HG02981 (cell line): ENCODE results near the gene TGFBI.
"Not testable (repeated sequence)": the region's sequence is repeated elsewhere in the genome, so short reads cannot be mapped to it uniquely, and the experiment has no call there.

Source experiments
- ATAC-seq: cut with Tn5 transposase; IDR thresholded peaks from one replicate; pipeline ENCODE4 v1.9.1; 2021; ENCODE audit warnings: mild to moderate bottlenecking, moderate library complexity; ENCODE audit not compliant: unreplicated experiment

Gene TGFBI

DNA sequence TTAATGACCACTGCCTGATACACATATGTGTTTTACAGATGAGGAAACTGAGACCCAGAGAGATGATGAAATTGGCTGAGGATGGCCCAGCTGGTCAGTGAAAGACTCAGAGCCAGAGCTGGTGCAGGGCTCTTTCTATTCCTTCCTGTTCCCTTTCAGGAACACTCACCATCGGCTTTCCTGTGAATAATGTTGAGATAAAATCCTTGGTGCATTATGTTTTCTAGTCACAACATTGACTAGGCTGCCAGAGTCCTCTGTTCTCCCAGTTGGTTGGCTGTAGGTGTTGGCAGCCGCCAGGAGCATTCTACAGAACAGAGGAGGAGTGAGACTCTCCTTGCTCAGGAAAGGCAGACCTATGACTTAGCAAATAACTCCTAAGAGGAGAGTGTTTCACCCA lies 14.8 kb downstream of the TGFBI start:
- ATAC-seq, result no peak

DNA sequence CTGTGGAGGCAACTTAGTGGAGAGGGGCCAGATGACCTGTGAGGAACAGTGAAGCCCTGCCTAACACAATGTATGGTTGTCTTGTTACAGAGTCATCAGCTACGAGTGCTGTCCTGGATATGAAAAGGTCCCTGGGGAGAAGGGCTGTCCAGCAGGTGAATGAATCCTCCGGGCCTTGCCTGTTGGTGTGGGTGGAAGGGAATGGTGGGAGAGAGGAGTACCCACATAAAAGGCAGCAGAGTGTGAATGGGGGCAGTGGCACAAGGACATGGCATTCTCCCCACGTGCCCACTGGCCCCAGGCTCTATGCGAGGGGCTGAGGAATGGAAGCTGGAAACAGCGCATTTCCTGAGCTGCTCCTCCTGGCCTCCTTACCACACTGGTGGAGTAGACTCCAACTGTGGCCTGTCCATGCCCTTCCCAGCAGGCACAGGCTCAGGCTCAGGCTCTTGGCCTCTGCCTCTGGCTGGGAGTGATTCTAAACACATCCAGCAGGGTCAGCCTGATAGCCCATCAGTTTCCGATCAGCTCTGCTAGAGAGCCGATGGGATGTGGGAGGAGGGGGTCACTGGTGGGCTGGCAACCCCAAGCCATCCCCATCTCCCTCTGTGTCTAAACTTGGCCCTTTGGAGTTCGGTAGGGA lies 15.3 kb downstream of the TGFBI start:
- no peak for ATAC-seq

DNA sequence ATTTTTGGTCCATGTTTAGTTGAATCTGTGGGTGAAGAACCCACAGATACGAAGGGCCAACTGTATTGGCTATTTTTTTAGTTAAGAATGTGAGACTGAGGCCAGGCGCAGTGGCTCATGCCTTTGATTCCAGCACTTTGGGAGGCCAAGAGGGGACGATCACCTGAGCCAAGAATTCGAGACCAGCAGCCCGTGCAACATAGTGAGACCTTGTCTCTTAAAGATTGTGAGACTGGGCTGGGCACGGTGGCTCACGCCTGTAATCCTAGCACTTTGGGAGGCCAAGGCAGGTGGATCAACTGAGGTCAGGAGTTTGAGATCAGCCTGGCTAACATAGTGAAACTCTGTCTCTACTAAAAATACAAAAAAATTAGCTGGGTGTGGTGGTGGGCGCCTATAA lies 16.2 kb downstream of the TGFBI start:
- not testable (repeated sequence) for ATAC-seq

DNA sequence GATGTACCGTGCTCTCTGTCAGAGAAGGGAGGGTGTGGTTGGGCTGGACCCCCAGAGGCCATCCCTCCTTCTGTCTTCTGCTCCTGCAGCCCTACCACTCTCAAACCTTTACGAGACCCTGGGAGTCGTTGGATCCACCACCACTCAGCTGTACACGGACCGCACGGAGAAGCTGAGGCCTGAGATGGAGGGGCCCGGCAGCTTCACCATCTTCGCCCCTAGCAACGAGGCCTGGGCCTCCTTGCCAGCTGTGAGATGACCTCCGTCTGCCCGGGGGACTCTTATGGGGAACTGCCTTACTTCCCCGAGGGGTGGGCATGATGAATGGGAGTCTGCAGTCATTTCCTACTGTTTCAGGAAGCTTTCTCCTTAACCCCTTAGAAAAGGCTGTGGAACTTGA lies 17.5 kb downstream of the TGFBI start:
- no peak for ATAC-seq

DNA sequence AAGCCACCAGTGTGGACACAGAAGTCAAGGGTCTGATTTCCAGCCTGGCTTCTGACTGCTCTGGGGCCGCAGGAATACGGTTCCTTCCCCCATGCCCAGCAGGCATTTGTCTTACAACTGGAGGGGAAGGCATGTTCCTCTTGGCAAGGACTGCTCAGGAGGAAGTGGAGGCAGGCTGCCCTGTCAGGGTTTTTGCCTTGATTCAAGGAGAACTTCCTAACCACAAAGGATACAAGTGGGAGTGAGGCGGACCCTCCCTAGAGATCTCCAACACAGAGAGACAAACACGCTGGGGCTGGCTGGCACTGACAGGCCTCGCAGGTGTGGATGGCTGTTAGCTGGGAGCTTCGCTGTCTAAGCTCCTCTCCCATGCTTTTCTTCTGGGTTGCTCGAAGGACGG lies 19.1 kb downstream of the TGFBI start:
- no peak for ATAC-seq

DNA sequence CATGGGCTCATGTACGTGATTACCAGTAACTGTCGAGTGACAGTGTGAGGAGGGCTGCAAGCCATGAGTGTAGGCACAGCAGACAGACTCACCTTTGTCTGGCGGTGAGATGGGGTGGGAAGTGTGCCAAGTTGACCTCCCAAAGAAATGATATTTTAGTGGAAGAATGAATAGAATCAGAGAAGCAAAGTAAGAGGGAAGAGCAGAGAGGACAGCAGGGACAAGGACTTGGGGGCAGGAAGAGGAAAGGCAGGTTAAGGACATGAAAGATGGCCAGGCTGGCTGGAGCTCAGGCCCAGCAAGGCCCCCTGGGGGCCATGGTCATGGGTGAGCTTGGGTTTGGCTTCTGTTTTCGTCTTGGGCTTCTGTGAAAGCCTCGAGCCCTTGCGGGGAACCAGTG lies 20.2 kb downstream of the TGFBI start:
- ATAC-seq, result no peak

DNA sequence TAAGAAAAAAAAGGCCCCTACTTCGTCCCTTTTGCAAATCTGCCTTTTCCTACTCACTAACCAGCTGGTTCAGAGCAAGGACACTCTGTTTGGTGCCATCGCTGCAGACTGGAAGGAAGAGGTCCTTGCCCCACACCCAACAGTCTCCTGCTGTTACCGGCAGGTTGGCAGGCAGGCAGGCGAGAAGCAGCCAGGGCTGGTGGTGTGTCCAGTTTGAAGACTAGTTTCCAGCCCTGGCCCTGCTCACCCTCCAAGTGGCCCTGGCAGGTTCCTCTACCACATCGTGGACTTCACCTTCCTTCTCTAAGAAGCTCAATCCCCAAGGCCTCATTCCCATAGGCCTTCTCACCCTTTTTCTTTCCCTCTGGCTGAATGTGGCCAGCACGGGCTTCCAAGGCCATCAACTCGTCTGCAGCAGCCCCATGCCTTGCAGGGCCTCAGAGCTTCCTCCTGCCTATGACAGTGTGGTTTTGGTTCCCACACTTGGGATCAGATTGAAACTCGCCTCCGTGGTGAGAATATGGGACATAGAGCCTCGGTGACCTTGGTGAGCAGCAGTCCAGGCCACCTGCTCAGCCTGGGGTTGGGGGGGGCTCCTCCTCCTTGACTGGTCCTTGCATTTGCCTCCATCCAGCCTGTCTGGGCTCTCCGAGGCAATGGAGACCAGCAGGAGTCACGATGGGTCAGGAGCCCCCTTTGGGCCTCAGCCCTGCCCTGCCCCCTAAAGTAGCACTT lies 22.9 kb downstream of the TGFBI start:
- ATAC-seq, result no peak

DNA sequence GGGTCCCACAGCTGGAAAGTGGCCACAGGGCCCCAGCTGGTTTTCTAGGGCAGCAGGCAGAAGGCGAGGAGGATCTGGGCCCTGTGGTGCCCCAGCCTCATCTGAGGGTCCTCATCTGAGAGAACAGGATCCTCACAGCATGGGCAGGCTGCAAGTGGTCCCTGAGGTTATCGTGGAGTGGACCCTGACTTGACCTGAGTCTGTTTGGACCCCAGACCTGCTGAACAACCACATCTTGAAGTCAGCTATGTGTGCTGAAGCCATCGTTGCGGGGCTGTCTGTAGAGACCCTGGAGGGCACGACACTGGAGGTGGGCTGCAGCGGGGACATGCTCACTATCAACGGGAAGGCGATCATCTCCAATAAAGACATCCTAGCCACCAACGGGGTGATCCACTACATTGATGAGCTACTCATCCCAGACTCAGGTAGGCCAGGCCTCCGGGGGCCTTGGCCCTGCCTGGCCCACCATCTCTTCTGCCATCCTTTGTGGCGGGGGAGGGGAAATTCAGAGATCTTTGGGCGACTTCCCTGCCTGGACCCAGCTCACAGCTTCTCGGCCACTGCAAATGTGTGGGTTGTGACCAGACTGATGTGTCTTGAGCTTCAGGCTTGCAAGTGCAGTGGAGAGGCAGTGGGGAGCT lies 24.0 kb downstream of the TGFBI start:
- no peak for ATAC-seq

DNA sequence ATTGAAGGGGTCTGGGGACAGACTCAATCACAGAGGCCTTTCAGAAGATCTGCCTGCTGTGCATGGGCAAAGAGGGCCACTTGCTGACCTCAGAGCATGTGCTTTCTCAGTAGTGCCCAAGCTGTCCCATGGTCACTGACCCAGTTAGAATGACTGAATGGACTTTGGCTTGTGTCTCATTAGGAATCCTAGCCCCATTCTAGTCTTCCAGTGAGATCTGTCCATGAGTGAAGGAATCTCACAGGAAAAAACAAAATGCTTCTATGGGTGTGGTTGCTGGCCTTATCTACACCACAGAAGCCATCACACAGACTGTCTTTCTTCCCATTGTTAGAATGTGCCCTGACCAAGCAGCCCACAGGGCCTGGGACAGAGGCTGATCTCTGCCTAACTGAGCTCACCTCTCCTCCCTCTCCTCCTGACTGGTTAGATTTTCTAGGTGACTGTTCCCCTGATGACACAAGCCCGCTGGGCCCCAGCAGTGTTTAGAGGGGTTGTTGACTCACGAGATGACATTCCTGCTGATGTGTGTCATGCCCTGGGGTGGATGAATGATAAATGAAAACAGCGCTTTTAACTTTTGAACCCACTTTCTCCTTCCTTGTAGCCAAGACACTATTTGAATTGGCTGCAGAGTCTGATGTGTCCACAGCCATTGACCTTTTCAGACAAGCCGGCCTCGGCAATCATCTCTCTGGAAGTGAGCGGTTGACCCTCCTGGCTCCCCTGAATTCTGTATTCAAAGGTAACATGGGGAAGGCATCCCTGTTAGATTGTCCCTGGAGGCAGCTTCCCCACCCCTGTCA lies 24.8 kb downstream of the TGFBI start:
- no peak for ATAC-seq

DNA sequence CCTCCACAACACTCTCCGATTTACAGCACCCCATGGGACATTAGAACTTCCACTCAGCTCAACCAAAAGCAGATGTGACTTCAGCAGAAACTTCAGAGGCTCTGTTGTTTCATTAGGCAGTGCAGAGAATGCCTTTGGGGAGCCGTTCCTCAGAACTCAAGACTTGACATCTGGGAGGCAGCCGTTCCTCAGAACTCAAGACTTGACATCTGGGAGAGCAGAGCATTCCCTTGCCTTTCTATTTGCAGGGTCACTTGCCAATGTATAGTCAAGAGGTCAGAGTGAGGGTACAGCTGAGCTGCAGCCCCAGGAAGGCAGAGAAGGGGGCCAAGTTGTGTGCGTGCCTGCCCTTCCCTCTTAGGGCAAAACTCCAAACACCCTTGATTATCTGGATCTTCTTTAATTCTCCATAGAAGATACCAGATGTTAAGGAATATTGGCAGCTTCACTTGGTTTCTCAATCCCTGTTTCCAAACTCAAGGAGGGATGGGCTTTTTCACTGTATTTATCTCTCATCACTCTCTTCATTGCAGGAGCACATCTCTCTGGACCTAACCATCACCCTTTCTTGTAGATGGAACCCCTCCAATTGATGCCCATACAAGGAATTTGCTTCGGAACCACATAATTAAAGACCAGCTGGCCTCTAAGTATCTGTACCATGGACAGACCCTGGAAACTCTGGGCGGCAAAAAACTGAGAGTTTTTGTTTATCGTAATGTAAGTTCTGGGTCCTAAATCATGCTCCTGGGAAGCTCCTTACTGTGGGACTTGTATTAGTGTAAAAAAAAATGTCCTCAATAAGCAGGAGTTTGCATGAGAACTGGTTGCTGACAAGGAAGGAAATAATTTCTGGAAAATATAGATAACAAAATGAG lies 25.6 kb downstream of the TGFBI start:
- no peak for ATAC-seq

DNA sequence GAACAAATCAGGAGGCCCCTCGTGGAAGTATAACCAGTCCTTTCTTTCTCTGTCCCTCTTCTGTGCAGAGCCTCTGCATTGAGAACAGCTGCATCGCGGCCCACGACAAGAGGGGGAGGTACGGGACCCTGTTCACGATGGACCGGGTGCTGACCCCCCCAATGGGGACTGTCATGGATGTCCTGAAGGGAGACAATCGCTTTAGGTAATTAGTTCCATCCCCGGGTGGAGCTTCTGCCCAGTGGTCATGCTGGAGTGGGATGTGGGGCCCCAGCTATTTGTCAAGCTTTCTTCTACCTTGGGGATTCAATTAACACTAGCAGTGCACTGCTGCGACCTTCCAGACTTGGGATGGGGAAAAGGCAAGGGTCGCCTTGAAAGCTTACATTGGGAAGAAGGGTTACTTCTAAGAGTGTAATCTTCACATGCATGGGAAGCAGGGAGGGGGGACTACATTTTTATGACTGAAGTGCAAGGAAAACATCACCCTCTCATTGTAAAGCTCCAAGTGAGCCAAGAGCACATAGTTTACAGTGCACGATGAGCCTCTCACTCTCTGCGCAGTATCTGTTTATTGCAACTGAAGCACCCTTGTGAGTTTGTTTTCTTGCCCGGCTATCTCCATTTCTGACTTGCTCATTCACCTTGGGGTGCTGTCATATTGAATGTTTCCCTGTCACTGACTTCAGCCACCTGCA lies 27.0 kb downstream of the TGFBI start:
- ATAC-seq, result no peak

DNA sequence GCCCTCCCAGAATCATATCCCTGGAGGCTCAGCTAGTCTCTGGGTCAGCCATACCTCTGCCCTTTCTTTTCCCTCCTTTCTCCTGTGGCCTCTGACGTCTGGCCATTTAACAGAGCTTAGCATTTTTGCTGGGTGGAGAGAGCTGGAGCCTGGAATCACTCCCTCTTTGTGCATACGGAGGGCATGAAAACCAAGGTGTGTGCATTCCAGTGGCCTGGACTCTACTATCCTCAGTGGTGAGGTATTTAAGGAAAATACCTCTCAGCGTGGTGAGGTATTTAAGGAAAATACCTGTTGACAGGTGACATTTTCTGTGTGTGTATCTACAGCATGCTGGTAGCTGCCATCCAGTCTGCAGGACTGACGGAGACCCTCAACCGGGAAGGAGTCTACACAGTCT lies 27.5 kb downstream of the TGFBI start:
- ATAC-seq, result no peak

DNA sequence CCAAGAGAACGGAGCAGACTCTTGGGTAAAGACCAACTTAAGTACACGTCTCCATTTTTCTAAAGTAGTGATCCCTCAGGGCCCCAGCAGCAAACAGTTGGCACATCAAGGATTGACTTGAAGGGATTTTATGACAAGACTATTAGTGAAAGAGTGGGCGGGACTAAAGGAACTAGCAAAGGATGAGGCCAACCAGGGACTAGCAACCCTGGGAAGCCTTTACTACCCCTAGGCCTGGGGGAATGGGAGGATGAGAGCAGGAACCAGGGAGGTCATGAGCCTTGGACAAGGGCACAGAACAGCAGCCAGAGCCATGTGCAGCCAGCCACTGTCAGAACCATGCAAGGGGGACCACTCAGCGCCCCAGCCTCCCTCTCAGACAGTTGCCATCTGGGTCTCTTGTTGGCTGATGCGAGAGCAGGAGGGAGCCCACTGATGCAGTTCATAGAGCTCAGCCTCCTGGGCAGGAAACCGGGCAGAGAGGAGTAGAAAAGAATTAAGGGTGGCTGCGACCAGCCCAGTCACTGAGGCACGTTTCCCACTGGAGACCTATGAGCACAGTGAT lies 28.1 kb downstream of the TGFBI start:
- no peak for ATAC-seq

DNA sequence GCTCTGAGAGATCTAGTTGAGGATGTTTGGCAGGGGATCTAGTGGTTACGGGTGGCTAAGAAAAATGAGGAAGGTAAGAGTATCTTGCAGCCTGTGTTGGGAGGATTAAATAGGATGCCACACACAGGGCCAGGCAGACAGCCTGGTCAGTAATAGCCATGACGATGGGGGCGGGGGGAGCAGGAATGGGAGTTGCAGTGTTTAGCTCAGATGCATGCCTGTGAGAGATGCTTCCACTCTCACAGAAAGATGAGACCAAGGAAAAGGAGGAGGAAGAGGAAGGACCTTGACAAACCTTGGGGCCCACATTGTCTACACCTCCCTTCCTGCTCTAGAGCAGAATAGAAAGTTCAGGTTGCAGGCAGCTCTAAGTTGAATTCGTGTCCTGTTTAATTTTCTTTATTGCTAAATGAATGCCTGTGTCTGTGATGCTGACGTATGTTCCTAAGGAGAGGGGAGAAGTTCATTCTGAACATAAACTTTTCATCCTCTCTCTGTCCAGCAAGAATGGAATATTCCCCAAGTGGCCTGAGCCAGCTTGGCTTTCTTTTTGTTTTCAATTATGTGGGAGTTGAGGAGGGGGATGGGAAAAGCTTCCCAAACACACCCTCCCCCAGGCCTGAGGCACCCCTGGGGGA lies 28.7 kb downstream of the TGFBI start:
- ATAC-seq, result no peak

DNA sequence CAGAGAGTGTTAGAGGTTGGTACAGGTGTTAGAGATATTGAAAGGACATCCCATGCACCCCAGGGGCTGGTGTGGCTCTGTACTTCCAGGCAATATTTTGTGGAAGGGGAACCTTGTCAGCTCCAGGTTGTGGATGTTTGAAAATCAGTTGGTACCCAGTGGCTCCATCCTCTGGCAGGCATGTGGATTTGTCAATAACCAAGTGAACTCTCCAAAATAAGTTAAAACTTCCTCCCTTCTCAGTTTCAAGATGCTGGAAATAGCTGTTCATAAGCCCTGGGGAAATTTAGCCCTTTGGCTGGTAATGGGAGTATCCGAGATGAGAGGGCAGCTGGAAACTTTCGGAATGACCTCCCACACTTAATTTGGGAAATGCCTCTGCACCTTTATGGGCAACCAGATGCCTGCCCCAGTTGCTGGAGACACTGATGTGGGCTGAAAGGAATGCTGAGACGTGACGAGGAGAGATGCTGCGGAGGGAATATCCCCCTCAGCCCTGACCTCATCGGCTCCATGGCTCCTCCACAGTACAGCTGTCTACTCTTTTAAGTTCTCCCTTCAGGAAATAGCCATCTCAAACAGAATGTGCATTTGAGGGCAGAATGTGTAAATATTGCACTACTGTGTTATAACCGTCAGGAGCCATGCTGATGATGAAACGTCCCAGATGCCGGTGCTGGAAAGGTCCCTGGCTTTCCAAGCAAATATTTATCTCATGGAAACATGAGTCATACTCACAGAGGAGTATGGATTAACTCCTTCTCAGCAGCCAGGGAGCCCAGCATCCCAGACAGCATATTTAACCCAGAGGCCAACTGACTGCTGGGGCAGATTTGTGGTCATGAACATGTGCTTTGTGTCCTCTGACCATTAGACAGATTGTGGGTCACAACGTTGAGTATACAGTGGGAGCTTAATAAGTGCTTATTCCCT lies 29.5 kb downstream of the TGFBI start:
- no peak for ATAC-seq

DNA sequence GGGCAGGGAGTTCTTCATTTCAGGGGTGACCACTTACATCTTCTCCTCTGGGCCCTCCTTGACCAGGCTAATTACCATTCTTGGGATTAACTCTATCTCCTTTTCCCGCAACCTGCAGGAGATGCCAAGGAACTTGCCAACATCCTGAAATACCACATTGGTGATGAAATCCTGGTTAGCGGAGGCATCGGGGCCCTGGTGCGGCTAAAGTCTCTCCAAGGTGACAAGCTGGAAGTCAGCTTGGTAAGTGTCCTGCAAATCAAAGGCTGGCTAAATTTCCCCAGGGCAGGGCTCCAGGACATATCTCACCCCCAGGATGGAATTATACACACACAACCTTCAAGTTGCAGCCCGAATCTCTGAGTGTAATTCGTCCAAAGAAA lies 30.2 kb downstream of the TGFBI start:
- no peak for ATAC-seq

DNA sequence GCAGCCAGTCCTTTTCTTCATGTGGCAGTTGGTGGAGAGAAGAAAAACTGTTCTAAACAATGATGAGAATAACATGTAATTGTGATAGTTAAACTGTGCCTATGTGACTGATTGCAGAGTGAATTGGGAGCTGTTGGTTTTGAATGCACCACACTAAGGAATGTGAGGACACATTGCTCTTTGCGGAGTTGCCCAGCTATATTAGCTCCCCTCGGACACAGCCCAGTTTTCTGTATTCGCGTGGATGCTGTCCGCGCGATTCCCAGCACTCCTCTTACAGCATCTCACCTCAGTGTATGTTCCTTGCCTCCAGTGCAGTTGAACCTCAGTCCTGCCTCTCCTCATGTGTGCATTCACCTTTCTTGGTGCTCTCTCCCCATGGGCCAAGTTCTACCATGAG lies 32.2 kb downstream of the TGFBI start:
- no peak for ATAC-seq
